GM18526 (cell line): ENCODE data around the gene CIROP.

Source experiments
- POLR2A ChIP-seq: IDR thresholded peaks from 3 replicates; pipeline ENCODE4 v1.6.1; 2011; ENCODE audit not compliant: insufficient read length; ENCODE audit errors: extremely low read depth

CIROP gene

DNA sequence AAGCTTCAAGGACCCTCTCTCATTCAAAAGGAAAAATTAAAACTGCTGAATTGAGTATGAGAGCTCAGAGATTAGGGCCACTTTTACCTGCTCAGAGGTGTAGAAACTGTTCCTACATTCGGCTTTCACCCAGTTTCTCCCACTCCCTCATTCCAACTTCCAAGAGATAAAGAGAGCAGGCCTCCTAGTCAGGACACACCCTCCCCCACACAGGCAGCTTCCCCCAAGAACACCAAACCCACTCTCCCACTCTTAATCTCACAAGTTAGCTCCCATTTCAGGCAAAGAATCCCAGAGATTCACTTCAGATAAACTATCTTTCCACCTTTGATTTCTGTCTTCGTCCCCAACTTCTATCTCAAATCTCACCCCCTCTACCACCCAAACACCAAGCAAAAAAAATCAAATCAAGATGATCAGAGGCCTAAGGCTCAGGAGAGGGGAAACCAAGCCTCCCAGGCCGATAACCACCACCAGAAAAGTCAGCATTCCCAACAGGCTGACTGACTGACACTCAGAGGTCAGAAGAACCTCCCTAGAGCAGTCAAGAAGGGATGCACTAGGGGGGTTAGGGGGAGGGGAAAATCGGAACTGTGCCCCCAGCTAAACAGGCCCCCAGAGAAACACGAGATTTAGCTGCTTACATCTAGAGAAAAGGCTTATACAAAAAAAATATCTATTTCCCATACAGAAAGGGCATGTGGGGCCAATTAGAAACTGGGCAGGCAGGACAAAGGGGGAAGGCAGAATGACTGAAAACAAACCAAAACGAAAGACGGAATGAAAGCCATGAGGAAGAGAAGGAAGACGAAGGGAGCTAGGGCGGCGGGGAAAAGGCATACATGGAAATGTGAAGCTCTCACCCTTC is 34.3 kb downstream of the CIROP start:
- TF ChIP-seq POLR2A, result no peak

GRCh38 chr14:23069413-23069806 is 35.4 kb downstream of the CIROP start:
- TF ChIP-seq POLR2A, result no peak

DNA sequence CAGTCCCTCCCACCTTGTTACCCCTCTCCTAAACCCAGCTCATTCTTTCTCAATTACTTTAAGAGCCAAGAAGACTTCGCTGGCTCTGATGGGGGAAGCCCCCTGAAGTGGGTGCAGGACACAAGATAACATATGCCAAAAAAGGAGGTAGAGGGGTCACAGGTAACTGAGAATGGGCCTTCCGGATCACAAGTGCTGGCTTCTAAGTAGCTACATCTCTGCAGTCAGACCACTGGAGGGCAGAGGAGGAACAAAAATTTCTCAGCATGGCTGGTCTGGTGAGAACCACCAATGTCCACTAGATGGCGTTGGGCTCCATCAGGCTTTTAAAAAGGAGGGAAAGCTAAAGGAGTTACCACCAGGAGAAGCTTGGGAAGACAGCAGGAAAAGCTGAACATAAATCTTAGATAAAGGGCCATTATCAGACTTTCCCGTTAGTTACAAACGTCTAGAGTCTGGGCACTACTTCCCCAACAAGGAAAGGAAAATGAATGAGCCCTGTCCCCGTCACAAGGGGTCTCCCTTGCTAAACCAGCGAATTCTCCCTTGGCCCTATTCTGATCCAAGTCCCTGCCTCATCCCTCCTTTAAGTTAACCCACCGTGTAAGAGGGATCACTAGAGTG is 35.9 kb downstream of the CIROP start:
- TF ChIP-seq POLR2A, result no peak

- TF ChIP-seq POLR2A, result no peak
Observed at GRCh38 chr14:23067847-23068788, 36.7 kb downstream of the CIROP start.

DNA sequence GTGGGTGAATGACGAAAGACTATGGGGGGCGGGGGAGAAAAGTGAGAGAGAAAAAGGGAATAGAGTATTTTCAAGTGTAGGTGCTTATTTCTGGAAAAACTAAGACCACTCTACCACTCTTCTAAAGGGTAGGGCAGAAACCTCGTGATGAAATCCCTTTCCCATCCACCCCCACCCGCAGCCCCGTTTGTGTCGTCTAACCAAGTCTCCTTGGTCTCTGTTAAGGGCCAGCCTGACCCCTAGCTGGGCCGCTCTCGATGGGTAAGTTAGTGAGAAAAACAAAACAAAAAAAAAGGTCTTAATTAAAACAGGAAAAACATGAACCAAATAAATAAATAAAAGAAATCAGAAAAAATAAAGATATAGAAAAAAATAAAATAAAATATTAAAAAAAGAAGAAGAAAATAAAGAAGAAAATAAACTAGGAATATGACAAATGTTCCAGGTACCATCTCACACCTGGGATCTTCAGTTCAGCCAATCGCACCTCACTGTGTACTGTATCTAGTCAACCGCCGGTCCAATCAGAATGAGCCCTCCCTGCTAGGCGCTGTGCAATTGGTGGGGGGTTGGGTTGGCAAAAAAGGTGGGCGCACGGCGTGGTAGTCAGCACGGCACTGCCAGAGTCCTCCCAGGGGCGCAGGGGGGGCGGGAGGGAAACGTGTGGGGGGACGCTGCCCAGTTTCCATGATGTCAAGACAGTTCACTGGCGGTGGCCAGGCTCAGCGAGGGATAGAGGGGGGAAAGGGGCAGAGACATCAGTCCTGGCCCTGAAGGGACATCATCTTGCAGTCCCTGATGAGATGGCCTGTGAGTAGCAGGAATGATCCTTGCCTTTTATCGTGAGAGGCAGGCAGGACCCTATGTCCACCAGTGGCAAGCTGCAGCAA is 37.7 kb downstream of the CIROP start:
- TF ChIP-seq POLR2A, result no peak

DNA sequence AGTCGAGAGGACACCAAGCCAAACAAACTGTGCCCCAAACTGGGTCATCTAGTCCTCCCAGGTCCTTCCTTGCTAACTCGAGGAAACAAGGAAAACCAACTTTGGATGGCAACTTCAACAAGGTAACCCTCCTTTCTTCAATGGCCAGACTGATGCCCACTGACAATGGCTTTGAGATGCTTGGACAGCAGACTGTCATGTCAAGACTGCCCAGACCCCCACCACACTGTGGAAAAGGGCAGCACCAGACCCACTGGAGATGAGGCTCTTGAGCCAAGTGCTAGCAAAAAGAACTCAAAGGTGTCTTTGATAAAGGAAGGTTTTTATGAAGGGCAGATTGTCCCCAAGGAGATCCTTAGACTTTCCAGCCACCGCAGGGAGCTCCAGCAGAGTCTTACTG is 38.4 kb downstream of the CIROP start:
- no peak for TF ChIP-seq POLR2A

DNA sequence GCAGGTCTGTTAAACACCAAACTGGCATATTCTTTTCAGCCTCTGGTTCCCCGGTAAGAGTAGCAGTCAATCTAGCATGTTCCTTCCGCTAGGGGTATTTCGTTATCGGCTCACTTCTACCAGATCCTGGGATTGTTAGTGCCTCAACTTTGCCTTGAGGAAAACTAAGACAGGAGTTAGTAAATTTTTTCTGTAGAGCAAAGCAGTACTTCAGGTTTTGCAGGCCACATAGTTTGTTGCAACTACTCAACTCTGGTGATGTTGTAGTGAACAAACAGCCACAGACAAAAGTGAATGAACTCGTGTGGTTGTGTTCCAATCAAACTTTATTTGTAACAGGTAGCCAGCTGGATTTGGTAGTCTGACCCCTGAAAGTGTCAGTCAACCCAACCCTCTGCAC is 41.2 kb downstream of the CIROP start:
- no peak for TF ChIP-seq POLR2A

- TF ChIP-seq POLR2A, result no peak
Observed at GRCh38 chr14:23062002-23062401, 42.8 kb downstream of the CIROP start.

GRCh38 chr14:23060536-23061260 is 44.1 kb downstream of the CIROP start:
- TF ChIP-seq POLR2A, result no peak

GRCh38 chr14:23058654-23059504 is 45.9 kb downstream of the CIROP start:
- TF ChIP-seq POLR2A, result no peak

DNA sequence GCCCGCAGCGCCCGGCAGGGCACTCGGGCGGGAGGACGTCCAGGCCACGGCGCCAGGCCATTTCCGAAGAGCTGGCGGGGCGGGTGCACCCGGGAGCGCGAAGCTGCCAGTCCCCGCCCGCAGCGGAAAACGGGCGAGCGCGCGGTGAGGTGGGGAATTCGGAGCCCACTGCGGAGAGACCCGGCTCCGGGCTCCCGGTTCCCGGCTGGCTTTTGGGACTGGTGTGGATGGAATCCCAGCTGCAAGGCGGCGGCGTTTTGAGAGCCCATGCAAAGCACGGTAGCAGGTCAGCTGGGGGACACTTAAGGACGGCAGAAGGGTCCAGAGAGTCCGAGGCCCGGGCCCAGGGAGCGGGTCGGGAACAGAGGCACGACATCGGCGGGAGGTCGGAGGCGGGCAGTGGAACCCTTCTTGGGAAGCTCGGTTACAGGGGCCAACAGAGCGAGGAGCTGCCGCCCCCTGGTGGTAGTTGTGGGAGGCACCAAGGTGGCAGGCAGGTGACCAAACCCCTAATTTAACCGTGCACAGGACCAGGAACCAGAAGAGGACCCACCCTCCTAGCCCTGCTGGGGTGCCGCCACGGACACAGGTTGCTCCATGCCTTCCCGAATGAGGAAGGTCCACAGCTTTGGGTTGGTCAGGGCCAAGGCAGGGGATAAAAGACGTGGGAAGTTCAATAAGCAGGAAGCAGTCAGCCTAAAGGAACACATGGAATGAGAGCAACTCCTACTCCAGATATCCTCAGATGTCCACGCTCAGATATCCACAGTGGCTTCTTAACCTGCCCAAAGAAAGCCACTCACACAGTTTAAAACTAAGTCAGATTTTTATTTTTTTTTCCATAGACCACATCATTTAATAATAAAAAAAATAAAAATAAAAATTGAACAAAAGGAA is 46.8 kb downstream of the CIROP start:
- peak; percentile 33 for TF ChIP-seq POLR2A
